CD14-positive monocyte (primary cell): ENCODE data around the gene ANKRD44. TPM values are rescaled to one million over a fixed set of nuclear protein-coding genes. Genes with fewer than 3 reads are reported as not detected.
A peak's percentile ranks its signal among the peaks of the same experiment; 100 is the strongest.

Experiments
- DNase-seq, 3 donors: peaks; one replicate each; pipeline ENCODE4 v3.0.0-alpha.2; 2011 to 2022
- H2AFZ ChIP-seq: 2 replicates; pipeline ENCODE4 v1.6.0; 2012; ENCODE audit warnings: mild to moderate bottlenecking, low read depth, low read length, inconsistent platforms; ENCODE audit not compliant: insufficient read depth, poor library complexity, severe bottlenecking
- H3K27ac ChIP-seq, 2 donors: 1 replicate in 1 of 2; 2 replicates in 1 of 2; pipeline ENCODE4 v1.5.1; 2012 to 2013; ENCODE audit warnings: low read length in 2 of 2, control low read depth in 1 of 2, inconsistent platforms in 1 of 2, low read depth in 1 of 2, mild to moderate bottlenecking in 1 of 2
- H3K27me3 ChIP-seq, 2 donors: one replicate each; pipeline versions ENCODE4 v1.6.0 to v1.6.1; 2011 to 2013; ENCODE audit warnings: low read length in 2 of 2; ENCODE audit not compliant: control insufficient read depth in 2 of 2, insufficient read depth in 2 of 2
- H3K36me3 ChIP-seq, 2 donors: replicated peaks in 1 of 2; 1 replicate in 1 of 2; 2 replicates in 1 of 2; pipeline versions ENCODE4 v1.5.1 to v1.6.1; 2012 to 2013; ENCODE audit warnings: low read length in 2 of 2, control low read depth in 1 of 2, inconsistent platforms in 1 of 2, mild to moderate bottlenecking in 1 of 2; ENCODE audit not compliant: insufficient read depth in 2 of 2, control insufficient read depth in 1 of 2
- H3K4me1 ChIP-seq, 2 donors: 1 replicate in 1 of 2; 2 replicates in 1 of 2; pipeline versions ENCODE4 v1.5.1 to v1.6.1; 2012 to 2013; ENCODE audit warnings: low read length in 2 of 2, control low read depth in 1 of 2, inconsistent platforms in 1 of 2, mild to moderate bottlenecking in 1 of 2, moderate library complexity in 1 of 2; ENCODE audit not compliant: insufficient read depth in 2 of 2, control insufficient read depth in 1 of 2
- H3K4me2 ChIP-seq: replicated peaks from 2 replicates; pipeline ENCODE3; 2012; ENCODE audit warnings: low read length, moderate library complexity, mild to moderate bottlenecking; ENCODE audit not compliant: poor library complexity, severe bottlenecking; ENCODE audit errors: extremely low read depth
- H3K4me3 ChIP-seq, 3 experiments: fragments of 200-600 bp in 1 of 3; sonication (generic) in 1 of 3; replicated peaks in 1 of 3; 1 replicate in 2 of 3; 2 replicates in 1 of 3; pipeline ENCODE4 v1.5.1; 2011 to 2013; ENCODE audit warnings: low read length in 3 of 3, mild to moderate bottlenecking in 3 of 3, control low read depth in 2 of 3, low read depth in 2 of 3, inconsistent platforms in 1 of 3, moderate library complexity in 1 of 3
- H3K79me2 ChIP-seq: 2 replicates; pipeline ENCODE4 v1.6.0; 2012; ENCODE audit warnings: mild to moderate bottlenecking, control low read depth, inconsistent platforms, low read length, moderate library complexity; ENCODE audit not compliant: insufficient read depth
- H3K9ac ChIP-seq: 2 replicates; pipeline ENCODE4 v1.6.0; 2017; ENCODE audit warnings: low read length, mild to moderate bottlenecking; ENCODE audit not compliant: insufficient read depth, poor library complexity, severe bottlenecking
- H3K9me3 ChIP-seq, 2 donors: replicated peaks in 1 of 2; 1 replicate in 1 of 2; 2 replicates in 1 of 2; pipeline versions ENCODE4 v1.5.1 to v1.6.1; 2012 to 2013; ENCODE audit warnings: low read length in 2 of 2, control low read depth in 1 of 2; ENCODE audit not compliant: control insufficient read depth in 1 of 2, insufficient read depth in 1 of 2
- H4K20me1 ChIP-seq: 2 replicates; pipeline ENCODE4 v1.6.0; 2012; ENCODE audit warnings: mild to moderate bottlenecking, low read length, control low read depth, moderate library complexity; ENCODE audit not compliant: insufficient read depth
- H3K27ac Mint-ChIP-seq, 7 donors: one replicate each; pipeline ENCODE4 v1.8.0; 2020; ENCODE audit warnings: mild to moderate bottlenecking in 7 of 7, mixed read lengths in 7 of 7, moderate library complexity in 6 of 7, inconsistent platforms in 2 of 7
- H3K27me3 Mint-ChIP-seq, 3 donors: one replicate each; pipeline ENCODE4 v1.8.0; 2021 to 2022; ENCODE audit warnings: low read depth in 3 of 3, mild to moderate bottlenecking in 3 of 3, mixed read lengths in 3 of 3, moderate library complexity in 3 of 3, inconsistent platforms in 1 of 3
- H3K36me3 Mint-ChIP-seq, 2 donors: one replicate each; pipeline ENCODE4 v1.8.0; 2020; ENCODE audit warnings: mixed read lengths in 2 of 2, inconsistent platforms in 1 of 2, mild to moderate bottlenecking in 1 of 2
- H3K4me1 Mint-ChIP-seq: one replicate; pipeline ENCODE4 v1.8.0; 2020; ENCODE audit warnings: mild to moderate bottlenecking, mixed read lengths
- H3K4me3 Mint-ChIP-seq, 2 donors: one replicate each; pipeline ENCODE4 v1.8.0; 2020; ENCODE audit warnings: mild to moderate bottlenecking in 2 of 2, mixed read lengths in 2 of 2, moderate library complexity in 1 of 2
- H3K9me3 Mint-ChIP-seq, 7 donors: one replicate each; pipeline ENCODE4 v1.8.0; 2020 to 2022; ENCODE audit warnings: mixed read lengths in 7 of 7, mild to moderate bottlenecking in 6 of 7, moderate library complexity in 6 of 7, inconsistent platforms in 2 of 7
- CTCF ChIP-seq: fragments of 200-600 bp; IDR thresholded peaks from one replicate; pipeline ENCODE4 v1.8.0; 2022; ENCODE audit warnings: antibody characterized with exemption, mild to moderate bottlenecking
- WGBS: methylation state at CpG from one replicate; pipeline ENCODE4 v1.1.5; 2013; ENCODE audit warnings: missing lambda C conversion rate; ENCODE audit not compliant: insufficient coverage; 5-methylcytosine and 5-hydroxymethylcytosine counted together
- intact Hi-C, 2 donors: fragments of 100-400 bp; cut with micrococcal nuclease; formaldehyde crosslinking; loops; one replicate each; pipeline versions ENCODE4 v1.15.0 to v1.15.1; 2023
- polyA plus RNA-seq, 3 donors: library from polyadenylated mRNA; depleted of rRNA in 1 of 3; unstranded in 2 of 3; stranded (reverse) in 1 of 3; fragments of 300-500 nt in 2 of 3; fragments of >200 nt in 1 of 3; fragmentation: Illumina TruSeq in 2 of 3; gene quantifications; 1 replicate in 2 of 3; 2 replicates in 1 of 3; pipeline ENCODE4 v1.2.3, GENCODE V29; 2012 to 2021

Gene ANKRD44
- polyA plus RNA-seq, 3 donors, result 55.7 to 91.9 (median 64.9) TPM

GRCh38 chr2:197089655-197090054 is 220.9 kb downstream of the ANKRD44 start:
- H3K27ac Mint-ChIP-seq, result peak overlapping the region in 3 of 7 donors; percentile 3 to 62 (median 23)
- Histone ChIP-seq H3K4me2 (no peak overlapping the region), H3K36me3 (peaks cover 37 to 80% of the 10 kb centered on the region in 2 donors), H3K9ac (no peak overlapping the region), H2AFZ (no peak overlapping the region), H3K4me1 (peaks cover 18 to 21% of the 10 kb centered on the region in 2 donors), H3K27me3 (no peaks in the 10 kb centered on the region), H4K20me1 (peaks cover 22% of the 10 kb centered on the region), H3K9me3 (no peaks in the 10 kb centered on the region), H3K27ac (no peak overlapping the region), H3K4me3 (no peak overlapping the region), H3K79me2 (no peaks in the 10 kb centered on the region)
- 100% methylated on average over 1 of the region's 2 CpGs for WGBS
- H3K9me3 Mint-ChIP-seq, result peaks cover 0 to 1% (median 0%) of the 10 kb centered on the region in 7 donors
- intact Hi-C loops, result no loop called here
- no peak for DNase-seq
- H3K4me1 Mint-ChIP-seq, result peaks cover 14% of the 10 kb centered on the region
- H3K4me3 Mint-ChIP-seq, result no peak overlapping the region
- peaks cover 45 to 60% of the 10 kb centered on the region in 2 donors for H3K36me3 Mint-ChIP-seq
- H3K27me3 Mint-ChIP-seq, result peaks cover 0 to 2% (median 1%) of the 10 kb centered on the region in 3 donors
- no peak for TF ChIP-seq CTCF

GRCh38 chr2:197088694-197089093 is 221.9 kb downstream of the ANKRD44 start:
- H2AFZ ChIP-seq, result no peak overlapping the region
- WGBS, result 93% methylated on average over 3 of the region's 5 CpGs
- no peak overlapping the region for H3K4me3 ChIP-seq
- no peaks in the 10 kb centered on the region for H3K79me2 ChIP-seq
- H3K27me3 ChIP-seq, result no peaks in the 10 kb centered on the region
- peaks cover 42 to 79% of the 10 kb centered on the region in 2 donors for H3K36me3 ChIP-seq
- TF ChIP-seq CTCF, result no peak
- no peak overlapping the region for H3K9ac ChIP-seq
- DNase-seq, result no peak
- Mint-ChIP-seq H3K4me1 (peaks cover 14% of the 10 kb centered on the region), H3K27ac (peak overlapping the region in 3 of 7 donors; percentile 3 to 80 (median 29)), H3K4me3 (no peak overlapping the region), H3K36me3 (peaks cover 51 to 60% of the 10 kb centered on the region in 2 donors), H3K27me3 (peaks cover 0 to 2% (median 1%) of the 10 kb centered on the region in 3 donors), H3K9me3 (peaks cover 0 to 1% (median 0%) of the 10 kb centered on the region in 7 donors)
- intact Hi-C loops, result no loop called here
- peaks cover 15% of the 10 kb centered on the region for H4K20me1 ChIP-seq
- no peaks in the 10 kb centered on the region for H3K9me3 ChIP-seq
- no peak overlapping the region for H3K4me2 ChIP-seq
- peaks cover 18 to 21% of the 10 kb centered on the region in 2 donors for H3K4me1 ChIP-seq
- H3K27ac ChIP-seq, result no peak overlapping the region
